K562 (cell line): Measurements from ENCODE around the gene LRRFIP2. TPM values are rescaled to one million over a fixed set of nuclear protein-coding genes. Genes with fewer than 3 reads are reported as not detected.

Experiments used
- ATAC-seq: fragments of 200-7000 bp; cut with Tn5 transposase; 3 replicates; pipeline ENCODE4 v1.9.1; 2020; ENCODE audit warnings: moderate library complexity
- BruUV-seq: library from RNA; stranded (reverse); fragments of 400-500 nt; replicated peaks from 2 replicates; lab custom pipeline; 2021; lab: Mats Ljungman, UMichigan
- CTCF ChIA-PET: fragments of 300-600 bp; formaldehyde crosslinking; extraction: SDS; loops from one replicate; lab custom pipeline; 2021; ENCODE audit warnings: low intra/inter-chr PET ratio; lab: Yijun Ruan, JAX
- POLR2A ChIA-PET: fragments of 300-600, 350-650 bp; sonication (Branson Sonifier 250); formaldehyde crosslinking; extraction: SDS; loops from one replicate; lab custom pipeline; 2021; ENCODE audit warnings: antibody characterized with exemption, inconsistent platforms; lab: Yijun Ruan, JAX
- DNase-seq, 4 experiments: peaks; one replicate each; pipeline versions ENCODE4 v3.0.0 to v3.0.0-alpha.2; 2011 to 2018; ENCODE audit warnings: low spot score in 3 of 4, mixed read lengths in 3 of 4; ENCODE audit errors: extremely low read depth in 1 of 4
- FAIRE-seq: peaks from 2 replicates; lab custom pipeline; 2011; peaks lifted over from hg19 to GRCh38; lab: Jason Lieb, UNC
- H2AFZ ChIP-seq: 2 replicates; pipeline ENCODE4 v1.6.0; 2011; ENCODE audit warnings: low read depth, low read length, control low read depth, inconsistent platforms
- H3K27ac ChIP-seq: fragments of 200-600 bp; 3 replicates; pipeline ENCODE4 v1.8.0; 2011; ENCODE audit warnings: low read depth, mild to moderate bottlenecking, control low read depth, inconsistent platforms, low read length, moderate library complexity, mixed read lengths; ENCODE audit errors: extremely low read depth
- H3K27me3 ChIP-seq, 2 experiments: fragments of 300-600 bp in 1 of 2; 2 replicates in 1 of 2; 3 replicates in 1 of 2; pipeline versions ENCODE4 v1.6.0 to v1.8.0; 2011; ENCODE audit warnings: inconsistent platforms in 2 of 2, low read length in 2 of 2, mild to moderate bottlenecking in 1 of 2, mixed read lengths in 1 of 2, moderate library complexity in 1 of 2; ENCODE audit not compliant: control insufficient read depth in 2 of 2, insufficient read depth in 2 of 2
- H3K36me3 ChIP-seq: fragments of 300-600 bp; 3 replicates; pipeline ENCODE4 v1.8.0; 2011; ENCODE audit warnings: mild to moderate bottlenecking, low read length, inconsistent platforms; ENCODE audit not compliant: control insufficient read depth, insufficient read depth
- H3K4me1 ChIP-seq, 2 experiments: fragments of 200-600 bp in 1 of 2; replicated peaks in 1 of 2; 2 replicates in 1 of 2; 3 replicates in 1 of 2; pipeline versions ENCODE4 v1.5.1 to v1.8.0; 2011; ENCODE audit warnings: inconsistent platforms in 2 of 2, low read length in 2 of 2, mild to moderate bottlenecking in 1 of 2, mixed read lengths in 1 of 2, moderate library complexity in 1 of 2; ENCODE audit not compliant: control insufficient read depth in 2 of 2, insufficient read depth in 2 of 2
- H3K4me2 ChIP-seq: 2 replicates; pipeline ENCODE4 v1.6.1; 2011; ENCODE audit warnings: low read length, control low read depth, inconsistent platforms, mixed read lengths; ENCODE audit not compliant: insufficient read depth
- H3K4me3 ChIP-seq: fragments of 200-600 bp; sonication (generic), shearing (Covaris generic); 2 replicates; pipeline ENCODE4 v1.5.1; 2016; ENCODE audit warnings: control low read depth, inconsistent platforms
- H3K79me2 ChIP-seq: fragments of 200-600 bp; 3 replicates; pipeline ENCODE4 v1.8.0; 2011; ENCODE audit warnings: low read length, inconsistent platforms; ENCODE audit not compliant: control insufficient read depth, insufficient read depth
- H3K9ac ChIP-seq, 2 experiments: 2 replicates each; pipeline versions ENCODE4 v1.6.0 to v1.6.1; 2011; ENCODE audit warnings: low read depth in 2 of 2, low read length in 2 of 2, control low read depth in 1 of 2, inconsistent platforms in 1 of 2, mild to moderate bottlenecking in 1 of 2, mixed read lengths in 1 of 2; ENCODE audit not compliant: insufficient read depth in 1 of 2
- H3K9me1 ChIP-seq: one replicate; pipeline ENCODE4 v1.6.0; 2011; ENCODE audit warnings: inconsistent platforms, mild to moderate bottlenecking, low read length, moderate library complexity; ENCODE audit not compliant: control insufficient read depth, insufficient read depth
- H3K9me3 ChIP-seq: replicated peaks from 2 replicates; pipeline ENCODE4 v1.5.1; 2011; ENCODE audit warnings: low read depth, low read length, inconsistent platforms; ENCODE audit not compliant: control insufficient read depth, insufficient read depth
- H4K20me1 ChIP-seq: replicated peaks from 2 replicates; pipeline ENCODE4 v1.6.1; 2011; ENCODE audit warnings: low read length, inconsistent platforms, mixed read lengths; ENCODE audit not compliant: control insufficient read depth, insufficient read depth
- BHLHE40 ChIP-seq: IDR thresholded peaks from 2 replicates; pipeline ENCODE4 v1.6.1; 2011; ENCODE audit warnings: low read length, improper control_type of control experiment
- CBFA2T2 ChIP-seq: fragments of 450-650 bp; conservative IDR thresholded peaks from 2 replicates; pipeline ENCODE4 v1.6.1; 2017; ENCODE audit warnings: mild to moderate bottlenecking
- CBFA2T3 ChIP-seq: fragments of 450-650 bp; IDR thresholded peaks from 2 replicates; pipeline ENCODE4 v1.6.1; 2017
- CHD1 ChIP-seq: fragments of 200-600 bp; sonication (generic); IDR thresholded peaks from one replicate; pipeline ENCODE4 v1.6.1; 2012; ENCODE audit warnings: mild to moderate bottlenecking, moderate library complexity, low read length, inconsistent platforms
- DPF2 ChIP-seq: fragments of 450-650 bp; IDR thresholded peaks from 2 replicates; pipeline ENCODE4 v1.6.1; 2016
- EP400 ChIP-seq: fragments of 450-650 bp; IDR thresholded peaks from 2 replicates; pipeline ENCODE4 v1.6.1; 2017; ENCODE audit warnings: antibody characterized with exemption, mild to moderate bottlenecking, moderate library complexity
- KDM1A ChIP-seq, 2 experiments: fragments of 450-650 bp; IDR thresholded peaks; 2 replicates each; pipeline ENCODE4 v1.6.1; 2016; ENCODE audit warnings: mild to moderate bottlenecking in 2 of 2
- POLR3G ChIP-seq: IDR thresholded peaks from 2 replicates; pipeline ENCODE4 v1.6.1; 2011; ENCODE audit not compliant: insufficient read length, insufficient replicate concordance; ENCODE audit errors: extremely low read depth
- RCOR1 ChIP-seq, 2 experiments: IDR thresholded peaks; 2 replicates each; pipeline ENCODE4 v1.6.1; 2012; ENCODE audit warnings: low read depth in 2 of 2, low read length in 2 of 2, borderline replicate concordance in 1 of 2, improper control_type of control experiment in 1 of 2
- SREBF1 ChIP-seq: fragments of 150-350 bp; IDR thresholded peaks from 2 replicates; pipeline ENCODE4 v1.6.1; 2014; ENCODE audit warnings: antibody characterized with exemption, low read depth, low read length, borderline replicate concordance
- TAL1 ChIP-seq: fragments of 450-650 bp; IDR thresholded peaks from 2 replicates; pipeline ENCODE4 v1.6.1; 2016; ENCODE audit warnings: mild to moderate bottlenecking
- TCF3 ChIP-seq: sonication (generic); formaldehyde crosslinking; IDR thresholded peaks from 2 replicates; pipeline ENCODE4 v1.4.0; 2020; ENCODE audit warnings: mild to moderate bottlenecking, missing genetic modification reagents
- TEAD4 ChIP-seq, 2 experiments: sonication (generic) in 1 of 2; formaldehyde crosslinking in 1 of 2; IDR thresholded peaks; 2 replicates each; pipeline versions ENCODE4 v1.6.1 to v1.8.0; 2012 to 2022; ENCODE audit warnings: borderline replicate concordance in 1 of 2, inconsistent platforms in 1 of 2, low read length in 1 of 2, mild to moderate bottlenecking in 1 of 2, missing genetic modification reagents in 1 of 2
- ZNF133 ChIP-seq: fragments of 250-450 bp; sonication (Bioruptor Pico); IDR thresholded peaks from 2 replicates; pipeline ENCODE4 v1.4.0; 2020; ENCODE audit warnings: mild to moderate bottlenecking
- ZNF134 ChIP-seq: fragments of 250-450 bp; sonication (Bioruptor Pico); conservative IDR thresholded peaks from 2 replicates; pipeline ENCODE4 v1.4.0; 2020
- WGBS: fragments of 100-300 bp; shearing (Covaris generic); methylation state at CpG from one replicate; pipeline ENCODE4 v1.1.6; 2016; ENCODE audit warnings: low coverage, mixed read lengths; ENCODE audit not compliant: insufficient coverage; ENCODE audit errors: missing lambda C conversion rate; 5-methylcytosine and 5-hydroxymethylcytosine counted together
- in situ Hi-C: fragments of 300-500 bp; cut with MboI; formaldehyde crosslinking; loops from 4 replicates; pipeline ENCODE4 v1.15.0; 2018; ENCODE audit warnings: inconsistent platforms, mixed read lengths
- intact Hi-C: fragments of 100-400 bp; cut with micrococcal nuclease; formaldehyde crosslinking; loops from 2 replicates; pipeline ENCODE4 v1.14.2; 2022
- polyA plus RNA-seq, 8 experiments: library from polyadenylated mRNA; depleted of rRNA in 4 of 8; stranded (reverse) in 5 of 8; unstranded in 3 of 8; fragments of >200 nt; fragmentation: Nextera tagmentation in 2 of 8; fragmentation: Illumina TruSeq in 1 of 8; extraction: Ambion mirVana in 2 of 8; extraction: Trizol in 1 of 8; gene quantifications; 2 replicates each; pipeline versions ENCODE4 v1.2.1 to v1.2.3, GENCODE V29; 2011 to 2014; ENCODE audit warnings: inconsistent platforms in 1 of 8, missing spikeins in 1 of 8
- total RNA-seq, 7 experiments: library from RNA; depleted of rRNA in 6 of 7; stranded (reverse); fragments of >200 nt in 6 of 7; fragmentation: Illumina TruSeq in 2 of 7; extraction: Trizol in 2 of 7; gene quantifications; 2 replicates each; pipeline versions ENCODE4 v1.2.1 to v1.2.3, GENCODE V29; 2011 to 2021; ENCODE audit warnings: low replicate concordance in 1 of 7
- TF ChIP-seq, protein P1 (sequence below): fragments of 200-800 bp; sonication (Bioruptor generic); IDR thresholded peaks from 2 replicates; pipeline ENCODE4 v1.6.1; 2017; ENCODE audit warnings: missing genetic modification characterization, missing compliant biosample characterization
- TF ChIP-seq, protein P2 (sequence below): sonication (generic); formaldehyde crosslinking; IDR thresholded peaks from 2 replicates; pipeline ENCODE4 v1.8.0; 2022; ENCODE audit warnings: missing genetic modification reagents, mild to moderate bottlenecking, moderate library complexity, borderline replicate concordance

The LRRFIP2 gene
- total and polyA plus RNA-seq, 9 of the 15 experiments (the other 6 are each of a cell fraction or from before 2014, with no cell fraction given) = 9.9 to 53.9 (median 42.7) TPM

- no peak for TF ChIP-seq ZNF133
- TF ChIP-seq POLR3G = no peak
Measured at GRCh38 chr3:37194533-37194932, 20.2 kb upstream of the LRRFIP2 start (continued).

- no peak overlapping the region for H3K9ac ChIP-seq
- ATAC-seq (peak; percentile 75), FAIRE-seq (no peak), DNase-seq (peak in 1 of 4 experiments; percentile 55)
- no peaks in the 10 kb centered on the region for H3K9me3 ChIP-seq
- no peaks in the 10 kb centered on the region for H3K79me2 ChIP-seq
- no peak overlapping the region for H3K4me3 ChIP-seq
- H3K36me3 ChIP-seq = no peaks in the 10 kb centered on the region
- in situ Hi-C loops (no loop called here), intact Hi-C loops (no loop called here)
- ChIA-PET CTCF (no interaction called here), POLR2A (interaction anchor here (0.6 to 1.4 kb wide), 3 partner anchors 9 to 347 kb away, joined by 3 to 5 read pairs (median 3); no protein-coding TSS in a partner anchor)
- H2AFZ ChIP-seq = no peak overlapping the region
- no peaks in the 10 kb centered on the region; a peak in 1 of 5 replicates for H3K27me3 ChIP-seq
- no TSS peak for BruUV-seq
- H3K27ac ChIP-seq = no peak overlapping the region
- TF ChIP-seq CBFA2T3 = peak; percentile 74
- TF ChIP-seq RCOR1 (IDR thresholded peaks at IDR 0.05; ENCODE audit: borderline replicate concordance in 1 of 2, low read depth in 2 of 2, low read length in 2 of 2) = peak in 1 of 2 experiments; percentile 61; a peak in 1 of 4 replicates
- TF ChIP-seq ZNF134 = peak; percentile 87
- TF ChIP-seq, protein P1, sequence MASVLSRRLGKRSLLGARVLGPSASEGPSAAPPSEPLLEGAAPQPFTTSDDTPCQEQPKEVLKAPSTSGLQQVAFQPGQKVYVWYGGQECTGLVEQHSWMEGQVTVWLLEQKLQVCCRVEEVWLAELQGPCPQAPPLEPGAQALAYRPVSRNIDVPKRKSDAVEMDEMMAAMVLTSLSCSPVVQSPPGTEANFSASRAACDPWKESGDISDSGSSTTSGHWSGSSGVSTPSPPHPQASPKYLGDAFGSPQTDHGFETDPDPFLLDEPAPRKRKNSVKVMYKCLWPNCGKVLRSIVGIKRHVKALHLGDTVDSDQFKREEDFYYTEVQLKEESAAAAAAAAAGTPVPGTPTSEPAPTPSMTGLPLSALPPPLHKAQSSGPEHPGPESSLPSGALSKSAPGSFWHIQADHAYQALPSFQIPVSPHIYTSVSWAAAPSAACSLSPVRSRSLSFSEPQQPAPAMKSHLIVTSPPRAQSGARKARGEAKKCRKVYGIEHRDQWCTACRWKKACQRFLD (CRISPR knock-in tag) = no peak
- TF ChIP-seq TEAD4 (IDR thresholded peaks at IDR 0.05; ENCODE audit: low read length) = peak; percentile 32; the same call in 1 of the 2 replicates
- no peak for TF ChIP-seq TEAD4 (CRISPR knock-in tag; IDR thresholded peaks at IDR 0.05; ENCODE audit: borderline replicate concordance)
- TF ChIP-seq DPF2 = 0 out of 2 replicates have a peak, but pooled peaks have one; percentile 17
- TF ChIP-seq SREBF1 = no peak
- TF ChIP-seq, protein P2, sequence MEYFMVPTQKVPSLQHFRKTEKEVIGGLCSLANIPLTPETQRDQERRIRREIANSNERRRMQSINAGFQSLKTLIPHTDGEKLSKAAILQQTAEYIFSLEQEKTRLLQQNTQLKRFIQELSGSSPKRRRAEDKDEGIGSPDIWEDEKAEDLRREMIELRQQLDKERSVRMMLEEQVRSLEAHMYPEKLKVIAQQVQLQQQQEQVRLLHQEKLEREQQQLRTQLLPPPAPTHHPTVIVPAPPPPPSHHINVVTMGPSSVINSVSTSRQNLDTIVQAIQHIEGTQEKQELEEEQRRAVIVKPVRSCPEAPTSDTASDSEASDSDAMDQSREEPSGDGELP (CRISPR knock-in tag) = peak; percentile 36; the same call in 1 of the 2 replicates
- TF ChIP-seq TAL1 = 0 out of 2 replicates have a peak, but pooled peaks have one; percentile 24
- peak; percentile 61 for TF ChIP-seq TCF3 (CRISPR knock-in tag)
- peak; percentile 31; the same call in 1 of the 2 replicates for TF ChIP-seq BHLHE40
- no peak for TF ChIP-seq CHD1
- TF ChIP-seq KDM1A (IDR thresholded peaks at IDR 0.05) = peak; percentile 35 to 44; a peak in 2 of 4 replicates
- TF ChIP-seq EP400 = no peak
- TF ChIP-seq CBFA2T2 = peak; percentile 45; the same call in 1 of the 2 replicates
- H3K4me1 ChIP-seq = peaks cover 0 to 5% of the 10 kb centered on the region in 2 experiments; a peak in 2 of 5 replicates
- WGBS = 13% methylated on average over 1 of the region's 1 CpG
- H3K4me2 ChIP-seq = no peak overlapping the region
- no peaks in the 10 kb centered on the region for H3K9me1 ChIP-seq
- H4K20me1 ChIP-seq = no peaks in the 10 kb centered on the region
Measured at GRCh38 chr3:37190667-37191066, 16.3 kb upstream of the LRRFIP2 start.
